Measurements from ENCODE around the gene ATXN10. TPM values are rescaled to one million over a fixed set of nuclear protein-coding genes. Genes with fewer than 3 reads are reported as not detected.

Gene ATXN10
- total and polyA plus RNA-seq, 2 donors (not counting 1 experiment from before 2014, with no cell fraction given): 52.3 to 95.5 TPM

DNA sequence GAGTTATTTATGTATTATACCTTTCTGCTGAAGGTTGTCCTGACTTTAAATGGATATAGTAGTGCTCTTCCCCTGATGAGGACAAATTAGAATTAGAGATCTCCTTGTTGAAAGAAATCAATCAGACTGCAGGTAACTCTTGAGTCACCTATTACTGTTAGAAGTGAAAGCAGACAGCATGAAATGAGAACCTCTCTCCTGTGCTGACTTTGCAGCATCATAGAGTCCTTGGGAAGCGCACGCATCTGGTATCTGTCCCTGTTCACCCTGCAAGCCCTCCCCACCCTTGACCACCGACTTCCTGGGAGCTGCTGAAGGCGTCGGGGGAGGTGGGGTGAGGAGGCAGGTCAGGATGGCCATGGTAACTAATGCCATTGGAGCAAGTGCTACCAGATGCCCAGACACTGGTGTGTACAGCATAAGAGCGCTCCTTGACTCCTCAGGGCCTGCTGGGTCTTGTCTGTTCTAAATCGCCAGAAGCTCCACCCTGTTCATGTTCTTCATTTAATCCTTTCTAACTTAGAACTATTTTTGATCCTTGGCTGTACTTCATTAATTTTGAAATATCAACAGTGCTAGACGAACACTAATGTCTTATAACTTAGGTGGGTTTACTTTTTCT, 161.4 kb downstream of the ATXN10 start:
- Mint-ChIP-seq H3K9me3 (ENCODE audit: insufficient read depth) (no peaks in the 10 kb centered on the region), H3K27me3 (no peaks in the 10 kb centered on the region), H3K4me3 (no peak overlapping the region), H3K27ac (no peak overlapping the region), H3K4me1 (peaks cover 14% of the 10 kb centered on the region)
- intact Hi-C loops (cut with micrococcal nuclease): no loop called here
- 100% methylated on average over 5 of the region's 8 CpGs for WGBS (ENCODE audit: insufficient coverage)
- Histone ChIP-seq H3K9me3 (ENCODE audit: control extremely low read depth in 1 of 3, control insufficient read depth in 2 of 3, insufficient read depth in 1 of 3, low read length in 2 of 3) (peaks cover 0 to 4% (median 0%) of the 10 kb centered on the region in 3 donors), H3K27me3 (replicated peaks in 1 of 4; ENCODE audit: control extremely low read depth in 1 of 4, control insufficient read depth in 3 of 4, insufficient read depth in 4 of 4, low read length in 3 of 4) (no peaks in the 10 kb centered on the region), H2AFZ (ENCODE audit: insufficient read depth, low read depth, low read length, poor library complexity, severe bottlenecking) (no peak overlapping the region), H3K4me2 (replicated peaks; ENCODE audit: low read depth, low read length, poor library complexity, severe bottlenecking) (no peak overlapping the region), H3K36me3 (replicated peaks in 1 of 2; ENCODE audit: control extremely low read depth in 1 of 2, control insufficient read depth in 1 of 2, extremely low read depth in 1 of 2, insufficient read depth in 2 of 2, low read length in 1 of 2) (peaks cover 0 to 5% of the 10 kb centered on the region in 2 experiments), H4K20me1 (ENCODE audit: control insufficient read depth, insufficient read depth, low read length, poor library complexity, severe bottlenecking) (no peaks in the 10 kb centered on the region), H3K4me1 (ENCODE audit: control insufficient read depth in 2 of 2, insufficient read depth in 2 of 2, low read length in 2 of 2) (no peaks in the 10 kb centered on the region), H3K27ac (ENCODE audit: low read length in 2 of 2) (no peak overlapping the region), H3K4me3 (ENCODE audit: control extremely low read depth in 1 of 5, extremely low read depth in 1 of 5, insufficient read depth in 1 of 5, low read depth in 2 of 5, low read length in 4 of 5) (no peak overlapping the region), H3K9ac (ENCODE audit: low read length) (no peak overlapping the region), H3K79me2 (ENCODE audit: control insufficient read depth, insufficient read depth, low read length) (no peaks in the 10 kb centered on the region)
- ATAC-seq (ENCODE audit: low read depth) (no peak), DNase-seq (no peak)
- TF ChIP-seq, protein P1, sequence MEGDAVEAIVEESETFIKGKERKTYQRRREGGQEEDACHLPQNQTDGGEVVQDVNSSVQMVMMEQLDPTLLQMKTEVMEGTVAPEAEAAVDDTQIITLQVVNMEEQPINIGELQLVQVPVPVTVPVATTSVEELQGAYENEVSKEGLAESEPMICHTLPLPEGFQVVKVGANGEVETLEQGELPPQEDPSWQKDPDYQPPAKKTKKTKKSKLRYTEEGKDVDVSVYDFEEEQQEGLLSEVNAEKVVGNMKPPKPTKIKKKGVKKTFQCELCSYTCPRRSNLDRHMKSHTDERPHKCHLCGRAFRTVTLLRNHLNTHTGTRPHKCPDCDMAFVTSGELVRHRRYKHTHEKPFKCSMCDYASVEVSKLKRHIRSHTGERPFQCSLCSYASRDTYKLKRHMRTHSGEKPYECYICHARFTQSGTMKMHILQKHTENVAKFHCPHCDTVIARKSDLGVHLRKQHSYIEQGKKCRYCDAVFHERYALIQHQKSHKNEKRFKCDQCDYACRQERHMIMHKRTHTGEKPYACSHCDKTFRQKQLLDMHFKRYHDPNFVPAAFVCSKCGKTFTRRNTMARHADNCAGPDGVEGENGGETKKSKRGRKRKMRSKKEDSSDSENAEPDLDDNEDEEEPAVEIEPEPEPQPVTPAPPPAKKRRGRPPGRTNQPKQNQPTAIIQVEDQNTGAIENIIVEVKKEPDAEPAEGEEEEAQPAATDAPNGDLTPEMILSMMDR (IDR thresholded peaks at IDR 0.05): no peak
- no peak for TF ChIP-seq EZH2 (IDR thresholded peaks at IDR 0.05; ENCODE audit: borderline replicate concordance, insufficient read depth, low read depth, low read length, poor library complexity, severe bottlenecking)
- ChIA-PET CTCF (interaction anchor here (0.6 to 1.6 kb wide), 3 partner anchors 172 to 188 kb away, joined by 3 to 9 read pairs (median 3); no protein-coding TSS in a partner anchor), POLR2A (no interaction called here)

DNA sequence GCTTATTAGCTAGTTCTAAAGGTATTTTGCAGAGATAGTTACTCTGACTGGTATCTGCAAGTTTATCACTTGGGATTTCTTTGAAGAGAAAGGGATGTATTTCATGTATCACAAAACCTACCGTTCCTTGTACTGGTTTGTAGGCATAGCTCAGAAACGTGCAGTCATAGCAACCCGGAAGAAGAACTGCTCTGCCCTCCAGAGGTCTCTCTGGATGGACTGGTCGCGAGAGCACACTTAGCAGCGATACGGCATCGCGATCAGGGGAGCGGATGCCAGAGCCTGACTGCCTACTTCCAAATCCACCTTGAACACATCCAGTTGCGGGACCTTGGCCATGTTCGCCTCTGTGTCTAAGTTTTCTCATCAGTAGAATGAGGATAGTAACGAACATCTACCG, 162.0 kb downstream of the ATXN10 start:
- Histone ChIP-seq H3K4me3 (ENCODE audit: control extremely low read depth in 1 of 5, extremely low read depth in 1 of 5, insufficient read depth in 1 of 5, low read depth in 2 of 5, low read length in 4 of 5) (no peak overlapping the region), H3K79me2 (ENCODE audit: control insufficient read depth, insufficient read depth, low read length) (no peaks in the 10 kb centered on the region), H3K9ac (ENCODE audit: low read length) (no peak overlapping the region), H3K27me3 (replicated peaks in 1 of 4; ENCODE audit: control extremely low read depth in 1 of 4, control insufficient read depth in 3 of 4, insufficient read depth in 4 of 4, low read length in 3 of 4) (no peaks in the 10 kb centered on the region), H3K4me1 (ENCODE audit: control insufficient read depth in 2 of 2, insufficient read depth in 2 of 2, low read length in 2 of 2) (no peaks in the 10 kb centered on the region), H3K27ac (ENCODE audit: low read length in 2 of 2) (no peak overlapping the region), H3K9me3 (ENCODE audit: control extremely low read depth in 1 of 3, control insufficient read depth in 2 of 3, insufficient read depth in 1 of 3, low read length in 2 of 3) (peaks cover 0 to 4% (median 0%) of the 10 kb centered on the region in 3 donors), H3K36me3 (replicated peaks in 1 of 2; ENCODE audit: control extremely low read depth in 1 of 2, control insufficient read depth in 1 of 2, extremely low read depth in 1 of 2, insufficient read depth in 2 of 2, low read length in 1 of 2) (peaks cover 0 to 6% of the 10 kb centered on the region in 2 experiments), H4K20me1 (ENCODE audit: control insufficient read depth, insufficient read depth, low read length, poor library complexity, severe bottlenecking) (no peaks in the 10 kb centered on the region), H2AFZ (ENCODE audit: insufficient read depth, low read depth, low read length, poor library complexity, severe bottlenecking) (no peak overlapping the region), H3K4me2 (replicated peaks; ENCODE audit: low read depth, low read length, poor library complexity, severe bottlenecking) (no peak overlapping the region)
- ChIA-PET CTCF (interaction anchor here (0.6 to 0.9 kb wide), 2 partner anchors 172 to 177 kb away, joined by 3 read pairs; no protein-coding TSS in a partner anchor), POLR2A (no interaction called here)
- no peak overlapping the region for H3K27ac Mint-ChIP-seq
- no peaks in the 10 kb centered on the region for H3K9me3 Mint-ChIP-seq (ENCODE audit: insufficient read depth)
- DNase-seq: no peak
- no peak overlapping the region for H3K4me3 Mint-ChIP-seq
- no peaks in the 10 kb centered on the region for H3K27me3 Mint-ChIP-seq
- H3K4me1 Mint-ChIP-seq: peaks cover 14% of the 10 kb centered on the region
- WGBS (ENCODE audit: insufficient coverage): 81% methylated on average over 7 of the region's 14 CpGs
- ATAC-seq (ENCODE audit: low read depth): no peak
- no peak for TF ChIP-seq EZH2 (IDR thresholded peaks at IDR 0.05; ENCODE audit: borderline replicate concordance, insufficient read depth, low read depth, low read length, poor library complexity, severe bottlenecking)
- TF ChIP-seq, protein P1 (IDR thresholded peaks at IDR 0.05): no peak
- intact Hi-C loops (cut with micrococcal nuclease): no loop called here
